ENCODE data around the gene ZSWIM1.

ZSWIM1 gene

DNA sequence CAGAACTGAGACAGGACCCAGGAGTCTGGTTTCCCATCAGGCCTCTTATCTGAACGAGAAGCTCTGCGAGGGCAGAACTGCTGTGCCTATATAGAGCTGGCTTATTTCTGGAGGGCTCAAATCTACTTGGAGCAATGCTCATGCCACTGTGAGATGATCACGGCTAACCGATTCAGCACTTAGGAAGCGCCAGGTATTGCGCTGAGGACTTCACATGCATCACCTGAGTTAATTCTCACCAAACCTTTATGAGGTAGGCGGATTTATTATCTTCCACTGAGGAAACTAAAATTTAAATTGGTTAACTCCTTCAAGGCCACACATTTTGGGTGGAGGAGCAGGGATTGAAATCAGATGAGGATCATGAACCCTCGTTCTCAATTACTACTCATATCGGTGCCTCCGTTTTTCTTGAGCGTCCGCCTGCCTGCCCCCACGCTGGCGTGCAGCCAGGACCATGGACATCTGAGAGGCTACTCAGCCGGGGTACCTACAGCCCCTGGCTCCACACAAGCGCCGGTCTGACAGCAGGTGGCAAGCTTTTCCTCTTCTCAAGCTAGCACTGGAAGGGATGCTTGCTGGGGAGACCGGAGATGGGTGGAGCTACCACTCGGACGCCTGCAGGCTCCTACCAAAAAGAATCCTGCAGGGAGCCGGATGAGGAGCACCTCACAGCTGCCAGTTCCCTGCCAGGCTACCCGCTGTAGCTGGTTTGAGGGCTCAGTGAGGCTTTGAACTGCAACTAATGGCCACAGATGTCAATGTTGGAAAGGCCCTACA, 52.4 kb downstream of the ZSWIM1 start:
- peak; percentile 67 to 68 for DNase-seq

DNA sequence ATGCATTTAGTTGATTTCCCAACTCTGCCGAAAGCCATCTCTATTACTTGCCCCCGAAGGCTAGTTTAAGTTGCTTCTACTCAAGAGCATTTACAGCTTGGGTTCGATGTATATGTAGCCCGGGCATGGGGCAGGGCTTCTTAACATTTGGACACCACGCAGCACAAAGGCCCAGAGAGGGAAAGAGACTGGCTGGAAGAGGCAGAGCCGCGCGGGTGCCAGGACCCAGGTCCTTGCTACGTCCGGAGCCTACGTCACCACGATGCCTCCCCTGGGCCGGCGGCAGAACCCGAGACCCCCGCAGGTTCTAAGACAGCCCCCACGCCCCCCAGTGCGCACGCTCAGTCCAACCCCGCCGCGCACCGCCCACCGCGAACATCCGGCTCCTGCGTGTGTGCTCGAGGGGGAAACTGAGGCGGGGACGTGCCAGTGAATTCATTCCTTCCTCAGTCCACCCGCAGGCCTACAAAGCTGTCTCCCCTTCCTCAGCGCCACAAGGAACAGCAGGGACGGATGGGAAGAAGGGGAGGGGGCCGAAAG, 53.1 kb downstream of the ZSWIM1 start:
- peak; percentile 82 to 86 for DNase-seq

Data from NCI-H1930 (cell line).